IPS-NIHi11 (cell line): Measurements from ENCODE around the gene ELK3.

Experiments used
- DNase-seq: peaks from one replicate; pipeline ENCODE4 v3.0.0; 2012; ENCODE audit warnings: mixed read lengths, low spot score

The ELK3 gene

GRCh38 chr12:96189781-96190180 lies 4.4 kb upstream of the ELK3 start:
- no peak for DNase-seq

- DNase-seq = no peak
Measured at GRCh38 chr12:96190413-96191108, 3.6 kb upstream of the ELK3 start.

- no peak for DNase-seq
Measured at GRCh38 chr12:96192926-96193573, 1.1 kb upstream of the ELK3 start.

GRCh38 chr12:96194576-96194889 lies 358 bp downstream of the ELK3 start:
- no peak for DNase-seq

- DNase-seq = peak; percentile 57
Measured at GRCh38 chr12:96194971-96195844, 1.0 kb downstream of the ELK3 start.

GRCh38 chr12:96195845-96196451 lies 1.8 kb downstream of the ELK3 start:
- DNase-seq = peak; percentile 31

GRCh38 chr12:96196781-96197180 lies 2.6 kb downstream of the ELK3 start:
- no peak for DNase-seq

- no peak for DNase-seq
Measured at GRCh38 chr12:96197503-96198272, 3.5 kb downstream of the ELK3 start.

- no peak for DNase-seq
Measured at GRCh38 chr12:96198965-96199364, 4.8 kb downstream of the ELK3 start.

GRCh38 chr12:96199464-96199863 lies 5.3 kb downstream of the ELK3 start:
- DNase-seq = no peak

- no peak for DNase-seq
Measured at GRCh38 chr12:96201272-96202227, 7.4 kb downstream of the ELK3 start.

GRCh38 chr12:96204381-96204780 lies 10.2 kb downstream of the ELK3 start:
- no peak for DNase-seq

- DNase-seq = no peak
Measured at GRCh38 chr12:96205908-96206307, 11.7 kb downstream of the ELK3 start.

GRCh38 chr12:96206936-96207662 lies 12.9 kb downstream of the ELK3 start:
- DNase-seq = no peak

GRCh38 chr12:96208346-96208745 lies 14.2 kb downstream of the ELK3 start:
- no peak for DNase-seq

- DNase-seq = no peak
Measured at GRCh38 chr12:96208801-96209549, 14.8 kb downstream of the ELK3 start.

- no peak for DNase-seq
Measured at GRCh38 chr12:96210376-96211055, 16.3 kb downstream of the ELK3 start.

GRCh38 chr12:96211988-96212387 lies 17.8 kb downstream of the ELK3 start:
- no peak for DNase-seq
